HG03066 (cell line): ENCODE data around the gene GRPEL2.

Experiments
- ATAC-seq: cut with Tn5 transposase; IDR thresholded peaks from one replicate; pipeline ENCODE4 v1.9.1; 2021; ENCODE audit warnings: low read depth; ENCODE audit not compliant: unreplicated experiment

Gene GRPEL2

GRCh38 chr5:149317281-149318048 lies 27.8 kb upstream of the GRPEL2 start:
- no peak for ATAC-seq

- ATAC-seq: no peak
These were observed 26.1 kb upstream of the GRPEL2 start for GRCh38 chr5:149319174-149319573.

DNA sequence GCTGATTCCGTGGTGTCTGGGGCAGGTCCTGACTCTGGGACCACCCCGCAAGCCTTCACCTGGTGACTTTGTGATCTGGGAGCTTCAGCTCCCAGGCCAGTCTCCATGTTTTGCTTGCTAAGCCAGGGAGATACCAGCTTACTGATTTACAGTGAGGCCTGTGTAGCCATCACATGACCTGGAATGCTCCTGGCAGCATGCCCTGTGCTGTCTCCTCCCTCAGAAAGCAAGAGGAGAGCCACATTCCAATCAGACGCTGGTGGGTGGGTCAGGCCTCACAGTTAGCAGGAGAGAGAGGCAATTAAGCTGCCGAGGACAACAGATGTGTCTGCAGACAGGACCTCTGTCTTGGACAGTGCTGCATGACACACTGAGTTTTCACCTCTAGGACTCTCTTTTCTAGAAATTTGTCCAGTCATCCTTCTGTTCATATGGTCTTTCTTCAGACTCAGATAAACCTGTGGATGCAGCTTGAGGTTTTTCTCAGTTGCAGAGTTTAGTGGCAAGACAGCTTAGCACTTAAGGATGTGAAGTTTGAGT lies 24.4 kb upstream of the GRPEL2 start:
- no peak for ATAC-seq

DNA sequence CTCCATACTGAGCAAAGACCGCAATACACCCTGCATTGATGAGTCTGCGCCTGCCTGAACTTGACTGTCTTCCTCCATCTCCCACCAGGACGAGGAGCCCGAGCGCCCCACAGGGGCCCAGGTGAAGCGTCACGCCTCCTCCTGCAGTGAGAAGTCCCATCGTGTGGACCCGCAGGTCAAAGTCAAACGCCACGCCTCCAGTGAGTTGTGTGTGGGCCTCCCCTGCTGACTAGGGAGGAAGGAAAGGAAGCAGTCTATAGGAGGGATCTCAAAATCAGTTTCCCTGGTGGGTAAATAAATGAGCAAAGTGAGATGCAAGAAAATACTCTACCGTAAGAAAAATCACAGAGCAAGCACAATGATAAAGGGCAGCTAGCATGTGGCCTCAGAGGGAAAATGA lies 22.8 kb upstream of the GRPEL2 start:
- ATAC-seq: no peak

DNA sequence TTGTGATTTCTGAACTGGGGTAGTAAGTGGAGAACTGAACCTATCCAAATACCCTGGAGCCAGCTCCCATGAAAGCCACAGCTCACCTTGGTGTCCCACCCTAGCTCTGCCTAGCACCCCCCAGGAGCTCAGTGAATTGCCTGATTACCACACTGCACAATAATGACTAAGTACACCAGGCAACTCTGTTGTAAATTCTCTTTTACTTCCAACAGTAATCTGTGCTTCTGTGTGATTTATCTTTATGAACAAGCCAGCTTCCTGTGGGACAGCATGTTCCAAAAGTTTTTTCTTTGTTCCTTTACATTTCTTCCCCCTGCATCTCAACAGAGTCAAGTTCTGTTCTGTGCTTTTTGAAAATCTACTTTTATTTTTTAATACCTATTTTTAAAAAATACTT lies 22.1 kb upstream of the GRPEL2 start:
- ATAC-seq: no peak

- no peak for ATAC-seq
These were observed 21.6 kb upstream of the GRPEL2 start for GRCh38 chr5:149323621-149324205.

DNA sequence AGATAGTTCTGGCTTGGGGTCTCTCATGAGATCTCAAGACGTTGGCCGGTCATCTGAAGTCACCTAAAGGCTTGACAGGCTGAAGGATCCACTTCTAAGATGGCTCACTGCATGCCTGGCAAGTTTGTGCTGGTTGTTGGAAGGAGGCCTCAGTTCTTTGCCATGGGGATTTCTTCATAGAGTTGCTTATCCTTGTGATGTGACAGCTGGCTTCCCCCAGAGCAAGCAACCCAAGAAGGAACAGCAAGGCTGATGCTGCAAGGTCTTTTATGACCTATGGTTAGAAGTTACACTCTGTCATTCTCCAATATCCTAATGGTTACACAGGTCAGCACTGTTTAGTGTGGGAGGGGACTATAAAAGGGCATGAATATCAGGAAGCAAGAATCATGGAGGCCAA lies 20.7 kb upstream of the GRPEL2 start:
- ATAC-seq: no peak

GRCh38 chr5:149325166-149325735 lies 20.0 kb upstream of the GRPEL2 start:
- no peak for ATAC-seq

- ATAC-seq: no peak
These were observed 19.4 kb upstream of the GRPEL2 start for GRCh38 chr5:149325894-149326293.

- no peak for ATAC-seq
These were observed 18.7 kb upstream of the GRPEL2 start for GRCh38 chr5:149326611-149327010.

- ATAC-seq: no peak
These were observed 17.1 kb upstream of the GRPEL2 start for GRCh38 chr5:149328177-149328576.

GRCh38 chr5:149333711-149334443 lies 11.4 kb upstream of the GRPEL2 start:
- no peak for ATAC-seq

DNA sequence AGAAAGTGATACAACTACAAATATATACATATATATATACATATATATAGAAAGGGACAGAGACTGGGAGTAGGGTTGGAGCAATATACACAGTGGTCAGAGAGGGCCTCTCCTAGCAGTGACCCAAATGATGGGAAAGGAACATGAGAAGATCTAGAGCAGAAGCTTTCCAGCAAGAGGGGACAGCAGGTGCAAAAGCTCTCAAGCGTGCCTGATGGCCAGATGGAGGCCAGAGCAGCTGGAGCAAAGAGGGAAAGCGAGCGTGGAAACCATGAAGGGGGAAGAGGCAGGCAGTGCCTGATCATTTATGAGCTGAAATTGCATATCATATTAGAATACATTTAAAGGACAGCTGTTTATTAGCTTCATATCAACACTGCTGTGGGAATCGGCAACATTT lies 7.6 kb upstream of the GRPEL2 start:
- no peak for ATAC-seq

DNA sequence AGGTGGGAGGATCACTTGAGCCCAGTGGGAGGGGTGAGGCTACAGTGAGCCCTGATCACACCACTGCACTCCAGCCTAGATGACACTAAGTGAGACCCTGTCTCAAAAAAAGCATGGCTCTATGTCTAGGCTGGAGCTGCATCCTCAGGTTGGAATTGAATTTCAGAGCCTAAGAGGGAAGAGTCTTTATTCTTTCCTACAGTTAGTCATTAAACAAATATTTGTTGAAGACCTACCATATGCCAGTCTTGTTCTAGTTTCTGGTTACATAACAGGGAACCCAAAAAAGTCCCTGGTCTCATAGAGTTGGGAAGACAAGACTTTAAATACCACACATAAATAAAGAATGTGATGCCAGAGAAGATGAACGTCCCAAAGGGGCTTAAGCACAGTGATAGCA lies 6.9 kb upstream of the GRPEL2 start:
- no peak for ATAC-seq

DNA sequence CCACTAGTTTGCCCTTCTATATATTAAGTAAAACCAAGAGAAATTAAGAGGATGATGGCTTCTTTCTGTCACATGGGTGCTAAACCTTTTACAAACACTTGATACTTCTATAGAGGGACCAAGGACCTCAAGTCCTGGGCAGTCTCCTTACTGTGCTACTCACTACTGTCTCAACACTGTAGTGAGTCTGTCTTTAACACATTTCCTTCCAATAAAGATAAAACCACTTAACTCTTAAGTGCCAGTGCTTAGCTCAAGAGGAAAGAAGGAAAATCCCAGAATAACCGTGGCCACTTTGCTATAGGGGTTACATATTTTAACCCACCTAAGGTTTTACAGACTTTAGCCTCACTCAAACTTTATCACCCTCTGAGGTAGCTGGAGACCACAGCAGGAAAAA lies 4.4 kb upstream of the GRPEL2 start:
- ATAC-seq: no peak

- no peak for ATAC-seq
These were observed 3.4 kb upstream of the GRPEL2 start for GRCh38 chr5:149341876-149342275.

DNA sequence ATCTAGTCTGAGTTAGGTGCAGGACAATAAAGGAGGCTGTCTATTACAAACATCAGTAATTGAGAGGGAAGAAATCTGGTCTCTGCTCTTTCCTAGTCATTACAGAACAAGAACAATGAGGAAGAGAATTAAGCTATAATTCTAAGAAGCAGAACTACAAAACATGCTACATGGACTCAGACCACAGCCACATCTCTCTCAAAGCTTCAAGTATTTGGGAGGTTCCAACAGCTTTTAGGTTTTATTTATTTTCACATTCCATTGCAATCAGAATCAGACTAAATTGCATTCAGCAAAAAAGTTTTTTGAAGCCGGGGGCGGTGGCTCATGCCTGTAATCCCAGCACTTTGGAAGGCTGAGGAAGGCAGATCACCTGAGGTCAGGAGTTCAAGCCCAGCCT lies 1.1 kb upstream of the GRPEL2 start:
- no peak for ATAC-seq

DNA sequence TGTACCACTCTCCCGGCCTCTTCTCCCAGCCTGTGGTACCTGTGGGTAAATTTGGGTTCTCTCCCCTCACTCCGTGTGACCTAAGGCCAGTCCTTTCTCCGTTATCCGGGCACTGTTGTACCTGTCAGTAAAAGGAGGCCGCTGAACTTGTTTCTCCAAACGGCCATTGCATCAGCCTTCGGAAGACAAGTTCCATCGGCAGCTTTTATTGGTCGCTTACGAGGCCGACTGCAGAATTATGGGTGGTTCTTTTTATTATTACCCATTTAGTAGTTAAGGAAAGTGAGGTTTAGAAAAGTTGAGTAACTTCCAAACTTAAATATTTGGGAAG lies 558 bp downstream of the GRPEL2 start:
- ATAC-seq: peak; percentile 3

DNA sequence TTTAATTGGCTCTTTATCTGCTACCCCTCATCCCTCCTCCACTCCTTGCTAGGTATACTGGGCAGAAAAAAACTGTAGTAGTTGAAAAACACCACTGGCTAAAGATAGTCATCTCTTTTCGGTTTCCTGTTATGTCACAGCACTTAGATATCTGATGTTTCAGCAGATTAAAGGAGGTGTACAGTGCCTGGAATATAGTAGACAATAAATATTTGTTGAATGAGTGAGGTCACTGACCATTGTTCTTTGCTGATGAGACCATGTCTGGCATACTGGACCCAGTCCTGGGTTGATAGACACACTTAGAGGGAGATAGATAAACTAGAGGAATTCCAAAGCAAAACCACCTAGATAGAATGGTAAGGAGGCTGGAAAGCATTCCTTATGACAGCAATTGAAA lies 3.2 kb downstream of the GRPEL2 start:
- ATAC-seq: no peak

DNA sequence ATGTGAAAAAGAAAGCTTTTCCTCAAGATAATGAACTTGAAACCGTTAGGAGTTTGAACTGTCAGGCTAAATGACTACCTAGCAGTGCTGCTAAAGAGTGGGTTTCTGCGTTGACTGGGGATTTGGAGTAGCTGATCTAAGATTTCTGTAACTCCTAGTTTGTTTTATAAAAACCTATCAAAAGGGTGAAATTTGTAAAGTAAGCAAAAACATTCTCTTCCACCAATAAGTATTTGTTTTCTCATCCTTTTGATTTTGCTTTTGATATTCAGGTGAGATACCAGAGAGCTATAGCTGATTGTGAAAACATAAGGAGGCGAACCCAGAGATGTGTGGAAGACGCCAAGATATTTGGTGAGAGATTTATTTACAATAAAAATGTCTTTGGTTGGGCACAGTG lies 4.1 kb downstream of the GRPEL2 start:
- ATAC-seq: no peak

- ATAC-seq: no peak
These were observed 6.9 kb downstream of the GRPEL2 start for GRCh38 chr5:149352169-149352568.
